Erythroblast (primary cell): ENCODE results near the gene CNNM2.

Experiments used
- GATA1 ChIP-seq: IDR thresholded peaks from 2 replicates; pipeline ENCODE4 v1.6.1; 2011; ENCODE audit warnings: low read depth, mild to moderate bottlenecking, control low read depth, low read length, moderate library complexity
- POLR2A ChIP-seq: IDR thresholded peaks from 2 replicates; pipeline ENCODE4 v1.6.1; 2011; ENCODE audit warnings: mild to moderate bottlenecking, low read length

DNA sequence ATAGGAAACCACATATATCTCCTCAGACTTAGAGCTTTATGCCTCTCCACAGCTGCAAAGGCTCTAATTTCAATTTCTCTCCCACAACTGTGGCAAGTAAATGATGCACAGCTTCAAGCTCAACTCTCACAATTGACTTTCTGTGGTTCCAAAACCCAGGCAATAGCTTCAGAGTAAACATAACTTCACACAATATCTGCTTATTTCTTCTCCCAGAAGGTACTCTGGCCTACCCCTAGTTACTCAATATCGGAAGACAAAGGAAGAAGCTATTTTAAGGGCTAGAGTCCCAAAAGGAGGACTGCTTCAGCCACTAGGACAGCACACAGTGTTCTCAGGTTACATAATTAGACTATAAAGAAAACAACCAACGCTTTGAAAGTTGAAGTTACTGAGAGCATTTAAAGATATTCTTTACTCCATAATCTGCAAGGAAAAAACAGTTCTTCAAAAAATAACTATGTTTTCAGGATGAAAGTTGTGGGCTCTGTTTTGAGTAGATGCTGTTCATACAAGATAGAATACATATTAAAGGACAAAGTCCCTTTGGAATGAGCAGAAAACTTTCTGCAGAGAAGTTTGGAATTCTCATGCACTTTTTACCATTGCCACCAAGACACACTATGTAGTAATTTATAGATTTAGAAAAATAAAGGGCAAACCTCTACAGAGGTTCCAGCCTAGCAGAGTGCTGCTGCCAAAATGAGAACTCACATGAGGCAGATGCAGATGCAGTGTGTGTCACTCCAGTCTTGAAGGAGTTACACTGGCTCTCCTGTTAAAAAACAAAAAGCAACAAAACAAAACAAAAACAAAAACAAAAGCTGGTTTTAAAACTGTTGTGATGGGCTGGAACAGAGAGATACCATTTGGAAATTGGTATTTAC lies 193.2 kb downstream of the CNNM2 start:
- TF ChIP-seq POLR2A (no peak), GATA1 (no peak)
